Central memory CD8-positive, alpha-beta T cell (primary cell): Measurements from ENCODE around the gene LRP3.
A peak's percentile ranks its signal among the peaks of the same experiment; 100 is the strongest.

Experiments used
- ATAC-seq: fragments of 150-1000 bp; cut with Tn5 transposase; replicated peaks from 2 replicates; pipeline ENCODE4 v1.10.0; 2022; ENCODE audit warnings: mild to moderate bottlenecking, moderate FRiP score, moderate number of reproducible peaks; ENCODE audit not compliant: poor library complexity, severe bottlenecking; ENCODE audit errors: extremely low read depth
- DNase-seq, 2 donors: peaks; one replicate each; pipeline ENCODE4 v3.0.0; 2021; ENCODE audit warnings: low spot score in 2 of 2
- H3K27ac Mint-ChIP-seq: one replicate; pipeline ENCODE4 v1.8.0; 2022; ENCODE audit warnings: low read depth, mild to moderate bottlenecking, moderate library complexity, mixed read lengths
- H3K27me3 Mint-ChIP-seq: one replicate; pipeline ENCODE4 v1.8.0; 2022; ENCODE audit warnings: mixed read lengths
- H3K36me3 Mint-ChIP-seq: one replicate; pipeline ENCODE4 v1.8.0; 2022; ENCODE audit warnings: mild to moderate bottlenecking, moderate library complexity, mixed read lengths; ENCODE audit not compliant: insufficient read depth
- H3K4me1 Mint-ChIP-seq: one replicate; pipeline ENCODE4 v1.8.0; 2022; ENCODE audit warnings: mixed read lengths
- H3K4me3 Mint-ChIP-seq: one replicate; pipeline ENCODE4 v1.8.0; 2022; ENCODE audit warnings: mild to moderate bottlenecking, moderate library complexity, mixed read lengths
- H3K9me3 Mint-ChIP-seq: one replicate; pipeline ENCODE4 v1.8.0; 2022; ENCODE audit warnings: mixed read lengths

The LRP3 gene

DNA sequence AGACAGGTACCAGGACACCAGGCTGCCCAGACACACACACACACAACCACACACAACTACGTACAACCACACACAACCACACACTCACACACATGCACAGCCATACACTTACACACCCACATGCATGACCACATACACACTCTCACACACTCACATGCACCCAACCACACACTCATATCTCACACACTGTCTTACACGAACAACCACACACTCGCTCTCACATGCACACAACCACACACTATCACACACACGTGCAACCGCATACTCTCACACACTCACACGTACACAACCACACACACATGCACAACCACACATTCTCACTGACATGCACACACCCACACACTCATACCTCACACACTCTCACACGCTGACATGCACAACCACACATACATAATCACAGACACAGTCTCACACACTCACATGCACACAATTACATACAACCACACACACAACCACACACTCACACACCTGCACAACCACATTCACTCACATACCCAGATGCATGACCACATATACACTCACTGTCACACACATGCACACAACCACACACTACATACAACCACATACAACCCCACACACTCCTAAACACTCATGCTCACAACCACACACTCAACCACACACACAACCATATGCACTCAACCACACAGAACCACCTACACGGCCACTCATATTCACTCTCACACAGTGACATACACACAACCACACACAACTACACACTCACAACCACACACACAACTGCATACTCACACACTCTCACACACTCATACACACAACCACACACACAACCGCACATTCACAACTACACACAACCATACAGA lies 39.1 kb downstream of the LRP3 start:
- Mint-ChIP-seq H3K27ac (no peak overlapping the region), H3K4me1 (peaks cover 11% of the 10 kb centered on the region), H3K4me3 (no peak overlapping the region), H3K36me3 (no peaks in the 10 kb centered on the region), H3K9me3 (peaks cover 5% of the 10 kb centered on the region), H3K27me3 (peaks cover 17% of the 10 kb centered on the region)
- ATAC-seq = no peak
- DNase-seq = no peak

DNA sequence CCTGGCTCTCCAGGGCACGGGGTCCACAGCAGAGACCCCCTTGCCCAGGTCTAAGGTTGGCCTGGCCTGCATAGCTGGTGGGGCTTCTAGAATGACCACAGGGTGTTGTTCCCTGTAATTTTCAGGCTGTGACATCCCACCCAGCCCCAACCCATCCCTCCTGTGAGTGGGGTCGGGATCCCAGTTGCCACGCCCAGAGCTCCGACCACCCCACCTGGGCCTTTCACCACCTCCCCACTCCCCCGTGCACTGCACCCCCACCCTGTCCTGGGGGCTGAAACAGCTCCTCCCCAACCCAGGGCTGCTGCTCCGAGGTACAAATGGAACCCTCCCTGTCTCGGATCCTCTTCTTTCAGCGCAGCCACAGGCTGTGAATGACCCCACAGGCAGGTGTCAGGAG lies 40.0 kb downstream of the LRP3 start:
- Mint-ChIP-seq H3K27ac (no peak overlapping the region), H3K9me3 (no peaks in the 10 kb centered on the region), H3K4me3 (no peak overlapping the region), H3K4me1 (peaks cover 17% of the 10 kb centered on the region), H3K27me3 (peaks cover 10% of the 10 kb centered on the region), H3K36me3 (no peaks in the 10 kb centered on the region)
- no peak for DNase-seq
- no peak for ATAC-seq

DNA sequence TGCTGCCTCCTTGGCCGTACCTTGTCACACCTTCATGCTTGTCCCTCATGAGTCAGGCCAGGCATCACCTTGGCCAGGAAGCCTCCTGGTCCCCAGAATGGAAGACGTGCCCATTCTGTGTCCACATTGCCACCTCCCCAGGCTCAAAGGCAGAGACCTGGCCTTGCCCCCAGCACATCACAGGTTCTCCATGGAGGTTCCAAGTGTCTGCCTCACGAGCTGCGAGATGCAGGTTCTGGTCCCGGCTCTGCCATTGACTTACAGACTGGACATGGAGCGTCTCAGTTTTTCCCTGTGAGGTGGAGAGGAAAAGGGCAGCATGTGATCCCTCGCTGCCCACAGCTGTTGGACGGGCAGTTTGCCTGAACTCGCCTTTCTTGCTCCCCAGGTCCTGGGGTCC lies 40.6 kb downstream of the LRP3 start:
- no peak overlapping the region for H3K4me3 Mint-ChIP-seq
- H3K9me3 Mint-ChIP-seq = no peaks in the 10 kb centered on the region
- H3K4me1 Mint-ChIP-seq = peaks cover 23% of the 10 kb centered on the region
- ATAC-seq = no peak
- peaks cover 10% of the 10 kb centered on the region for H3K27me3 Mint-ChIP-seq
- DNase-seq = no peak
- no peaks in the 10 kb centered on the region for H3K36me3 Mint-ChIP-seq
- H3K27ac Mint-ChIP-seq = no peak overlapping the region

DNA sequence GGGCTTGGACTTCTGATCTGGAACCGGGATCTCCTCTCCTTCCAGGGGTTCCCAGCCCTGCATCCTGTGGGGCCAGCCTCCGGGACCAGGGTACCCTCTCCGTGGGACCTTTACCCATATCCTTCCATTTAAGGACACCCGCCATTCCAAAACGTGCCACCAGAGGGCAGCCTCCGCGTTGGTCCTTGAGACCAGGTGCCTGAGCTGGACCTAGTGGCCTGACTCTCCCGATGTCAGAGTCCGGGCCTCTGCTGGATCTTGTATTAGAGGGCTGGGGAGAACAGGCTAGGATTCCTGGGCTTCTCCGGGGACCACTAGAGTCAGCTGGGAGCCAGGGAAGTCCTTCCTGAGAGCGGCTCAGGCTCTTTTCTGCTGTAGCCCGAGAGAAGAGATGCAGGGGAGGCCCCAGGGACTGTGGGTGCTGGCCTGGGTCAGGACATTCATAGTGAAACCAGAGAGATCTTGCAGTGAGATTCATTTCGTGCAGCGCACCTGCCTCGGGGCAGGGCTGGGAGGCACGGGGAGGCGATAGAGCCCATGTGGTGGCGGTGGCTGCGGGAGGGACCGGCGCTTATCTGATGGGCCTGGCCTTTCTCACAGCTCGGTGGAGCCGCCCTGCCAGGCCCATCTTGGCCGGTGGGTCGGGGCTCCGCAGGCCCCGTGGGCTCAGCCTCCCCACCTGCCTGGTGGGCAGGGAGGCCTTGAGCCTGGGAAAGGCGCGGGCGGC lies 41.3 kb downstream of the LRP3 start:
- H3K27ac Mint-ChIP-seq = no peak overlapping the region
- H3K27me3 Mint-ChIP-seq = peaks cover 7% of the 10 kb centered on the region
- peak overlapping the region; percentile 58 for H3K4me3 Mint-ChIP-seq
- ATAC-seq (peak; percentile 44), DNase-seq (peak; percentile 59 to 80)
- H3K36me3 Mint-ChIP-seq = no peaks in the 10 kb centered on the region
- peaks cover 28% of the 10 kb centered on the region for H3K4me1 Mint-ChIP-seq
- no peaks in the 10 kb centered on the region for H3K9me3 Mint-ChIP-seq

DNA sequence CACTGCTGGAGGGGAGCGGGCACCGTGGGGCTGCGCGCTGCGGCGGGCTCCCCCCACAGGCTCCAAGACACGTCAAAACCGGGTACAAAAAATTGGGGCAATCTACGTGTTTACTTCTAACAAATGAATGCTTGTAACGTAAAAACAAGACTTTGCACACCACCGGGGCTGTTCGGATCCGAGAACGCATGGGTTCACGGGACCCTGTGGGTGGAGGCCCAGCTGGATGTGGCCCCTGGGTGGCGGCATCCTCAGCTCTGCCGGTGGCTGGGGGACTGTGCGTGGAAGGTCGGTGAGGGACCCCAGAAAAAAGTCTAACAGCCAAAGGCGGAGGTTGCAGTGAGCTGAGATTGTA lies 41.8 kb downstream of the LRP3 start:
- H3K4me3 Mint-ChIP-seq = peak overlapping the region; percentile 58
- H3K27ac Mint-ChIP-seq = no peak overlapping the region
- no peaks in the 10 kb centered on the region for H3K9me3 Mint-ChIP-seq
- no peak for DNase-seq
- peak; percentile 30 for ATAC-seq
- H3K4me1 Mint-ChIP-seq = peaks cover 29% of the 10 kb centered on the region
- no peaks in the 10 kb centered on the region for H3K36me3 Mint-ChIP-seq
- peaks cover 2% of the 10 kb centered on the region for H3K27me3 Mint-ChIP-seq

DNA sequence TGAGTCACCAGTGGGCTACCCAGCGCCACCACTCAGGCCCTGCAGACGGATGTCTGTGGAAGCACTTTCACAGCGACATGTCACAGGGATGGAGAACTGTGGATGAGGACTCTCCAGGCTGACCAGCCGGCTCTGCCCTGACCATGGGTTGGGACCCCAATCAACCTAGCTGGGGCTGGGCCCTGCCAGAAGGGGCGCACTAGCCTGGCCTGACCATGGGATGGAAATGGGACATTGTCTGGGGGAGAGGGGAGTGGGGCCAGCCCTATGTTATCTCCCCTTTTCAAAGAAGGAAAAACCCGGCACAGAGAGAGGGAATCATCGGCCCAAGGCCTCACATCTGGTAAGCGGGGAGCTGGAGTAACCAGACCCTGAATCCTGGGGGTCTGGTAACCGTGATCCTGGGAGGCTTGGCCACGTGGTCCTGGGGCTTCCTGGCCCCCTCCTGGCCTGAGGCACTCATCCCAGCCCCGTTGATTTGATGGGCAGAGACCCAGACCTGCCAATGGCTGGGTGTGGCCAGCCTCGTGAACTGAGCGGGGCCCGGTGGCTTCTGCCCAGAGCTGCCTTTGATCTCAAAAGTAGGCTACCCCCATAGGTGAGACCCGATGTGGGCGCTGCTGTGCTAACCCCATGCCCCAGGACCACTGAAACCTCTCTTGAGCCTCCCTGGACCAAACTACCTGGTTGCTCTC lies 42.7 kb downstream of the LRP3 start:
- H3K36me3 Mint-ChIP-seq = no peaks in the 10 kb centered on the region
- H3K4me1 Mint-ChIP-seq = peaks cover 29% of the 10 kb centered on the region
- H3K4me3 Mint-ChIP-seq = no peak overlapping the region
- H3K9me3 Mint-ChIP-seq = no peaks in the 10 kb centered on the region
- DNase-seq (no peak), ATAC-seq (no peak)
- H3K27ac Mint-ChIP-seq = no peak overlapping the region
- no peaks in the 10 kb centered on the region for H3K27me3 Mint-ChIP-seq

DNA sequence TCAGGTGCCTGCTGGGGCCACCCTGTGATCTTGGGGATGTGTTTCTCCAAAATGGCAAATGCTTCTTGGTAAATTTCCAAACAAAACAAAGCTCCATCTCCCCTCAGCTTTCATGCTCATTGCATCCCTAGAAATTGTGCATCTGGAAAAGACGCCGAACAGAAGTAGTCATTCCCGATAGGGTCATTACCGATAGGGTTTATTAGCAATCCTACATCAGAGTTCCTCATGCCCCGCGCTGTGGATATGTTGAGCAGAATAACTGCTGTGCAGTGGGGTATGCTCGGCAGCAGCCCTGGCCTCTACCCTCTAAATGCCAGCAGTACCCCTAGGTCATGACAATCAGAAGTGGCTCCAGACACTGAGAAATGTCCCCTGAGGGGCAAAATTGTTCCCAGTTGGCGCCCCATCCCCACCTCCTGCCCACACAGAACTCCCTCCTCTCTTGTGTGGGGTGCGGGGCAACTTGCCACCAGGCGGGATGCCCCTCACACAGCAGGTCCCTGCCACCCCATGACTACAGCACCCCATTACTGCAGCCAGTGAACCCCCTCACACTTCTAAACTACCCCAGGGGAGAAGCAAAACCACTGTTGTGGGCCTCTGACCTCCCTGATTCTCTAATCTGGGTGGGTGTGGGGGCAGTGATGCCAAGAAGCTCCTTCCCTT lies 44.5 kb downstream of the LRP3 start:
- ATAC-seq (no peak), DNase-seq (no peak)
- Mint-ChIP-seq H3K9me3 (no peaks in the 10 kb centered on the region), H3K27ac (peak overlapping the region; percentile 92), H3K27me3 (no peaks in the 10 kb centered on the region), H3K36me3 (no peaks in the 10 kb centered on the region), H3K4me1 (peaks cover 29% of the 10 kb centered on the region), H3K4me3 (no peak overlapping the region)

DNA sequence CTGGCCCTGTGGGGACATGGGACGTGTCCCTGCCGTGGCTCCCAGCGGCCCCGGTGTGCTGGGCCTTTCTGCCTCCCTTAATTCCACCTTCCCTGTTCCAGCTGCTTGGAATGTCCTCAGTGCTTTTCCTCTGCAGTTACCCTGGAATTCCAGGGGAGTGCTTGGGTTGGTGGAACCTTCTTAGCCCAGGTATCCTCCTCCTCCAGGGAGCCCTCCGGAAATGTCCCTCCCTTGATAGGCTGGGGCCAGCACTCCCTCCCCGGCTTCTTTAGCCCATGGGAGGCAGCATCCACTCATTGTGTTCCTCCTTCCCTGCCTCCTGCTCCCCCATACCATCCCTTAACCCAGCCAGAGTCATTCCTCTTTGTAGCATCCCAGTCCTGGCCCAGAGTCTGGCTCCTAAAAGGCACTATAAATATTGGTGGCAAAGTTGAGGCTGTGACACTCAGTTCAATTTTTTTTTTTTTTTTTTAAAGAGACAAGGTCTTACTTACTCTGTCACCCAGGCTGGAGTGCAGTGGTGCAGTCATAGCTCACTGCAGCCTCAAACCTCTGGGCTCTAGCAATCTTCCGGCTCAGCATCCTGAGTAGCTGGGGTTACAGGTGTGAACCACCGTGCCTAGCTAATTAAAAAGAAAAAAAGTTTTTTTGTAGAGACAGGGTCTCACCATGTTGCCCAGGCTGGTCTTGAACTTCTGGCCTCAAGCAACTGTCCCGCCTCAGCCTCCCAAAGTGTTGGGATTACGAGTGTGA lies 45.3 kb downstream of the LRP3 start:
- H3K9me3 Mint-ChIP-seq = no peaks in the 10 kb centered on the region
- peaks cover 29% of the 10 kb centered on the region for H3K4me1 Mint-ChIP-seq
- H3K36me3 Mint-ChIP-seq = no peaks in the 10 kb centered on the region
- ATAC-seq (peak; percentile 49), DNase-seq (no peak)
- no peaks in the 10 kb centered on the region for H3K27me3 Mint-ChIP-seq
- H3K27ac Mint-ChIP-seq = peak overlapping the region; percentile 92
- peak overlapping the region; percentile 57 for H3K4me3 Mint-ChIP-seq

DNA sequence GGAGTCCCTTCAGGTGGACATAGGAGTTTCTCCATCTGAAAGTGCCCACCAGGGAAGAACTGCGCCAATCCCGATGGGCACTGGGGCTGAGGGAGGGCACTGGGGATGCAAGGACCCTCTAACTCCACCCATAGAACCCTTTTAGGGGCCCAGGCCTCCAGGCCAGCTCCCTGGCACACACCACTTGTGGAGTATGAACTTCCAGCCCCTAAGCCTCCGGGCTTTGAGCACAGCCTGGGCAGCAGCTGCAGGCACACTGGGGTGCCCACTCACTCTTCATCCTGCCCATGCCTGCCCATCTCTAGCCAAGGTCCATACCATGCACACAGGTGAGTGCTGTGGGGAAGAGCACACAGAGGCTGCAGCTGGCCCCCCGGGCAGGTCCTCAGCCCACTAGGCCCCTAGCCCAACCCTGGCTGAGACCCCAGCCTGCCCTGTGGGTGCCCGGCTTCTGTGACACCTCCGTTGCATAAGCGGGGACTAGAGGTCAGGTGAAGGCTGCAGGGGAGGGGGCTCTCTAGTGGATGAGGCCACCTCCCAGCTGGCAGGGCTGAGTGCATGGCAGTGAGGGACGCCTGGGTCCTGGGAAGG lies 46.1 kb downstream of the LRP3 start:
- Mint-ChIP-seq H3K27me3 (no peaks in the 10 kb centered on the region), H3K27ac (no peak overlapping the region), H3K4me1 (peaks cover 26% of the 10 kb centered on the region), H3K9me3 (no peaks in the 10 kb centered on the region), H3K4me3 (no peak overlapping the region), H3K36me3 (no peaks in the 10 kb centered on the region)
- no peak for ATAC-seq
- no peak for DNase-seq

DNA sequence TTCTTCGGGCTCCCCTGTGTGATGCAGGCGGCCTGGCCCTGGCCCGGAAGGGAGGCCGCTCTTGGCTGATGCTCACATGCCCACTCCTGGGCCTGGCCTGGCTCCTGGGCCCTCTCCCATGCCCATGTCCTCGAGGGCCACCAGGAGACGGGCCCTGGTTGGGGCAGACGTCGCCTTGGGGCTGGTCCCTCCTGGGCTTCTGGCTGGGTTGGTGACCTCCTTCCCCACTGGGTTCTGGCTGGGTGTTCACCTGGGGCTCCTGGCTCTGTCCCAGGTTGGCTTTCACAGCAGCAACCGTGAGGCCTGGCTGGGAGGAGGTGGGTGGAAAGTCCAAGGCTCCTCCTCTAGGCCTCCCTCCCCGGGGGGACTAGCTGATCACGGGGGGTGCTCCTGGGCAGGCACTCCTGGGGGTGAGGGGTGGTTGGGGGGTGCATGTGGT lies 47.0 kb downstream of the LRP3 start:
- Mint-ChIP-seq H3K9me3 (no peaks in the 10 kb centered on the region), H3K27ac (no peak overlapping the region), H3K4me3 (no peak overlapping the region), H3K4me1 (peaks cover 22% of the 10 kb centered on the region), H3K36me3 (no peaks in the 10 kb centered on the region), H3K27me3 (no peaks in the 10 kb centered on the region)
- ATAC-seq (peak; percentile 24), DNase-seq (no peak)

DNA sequence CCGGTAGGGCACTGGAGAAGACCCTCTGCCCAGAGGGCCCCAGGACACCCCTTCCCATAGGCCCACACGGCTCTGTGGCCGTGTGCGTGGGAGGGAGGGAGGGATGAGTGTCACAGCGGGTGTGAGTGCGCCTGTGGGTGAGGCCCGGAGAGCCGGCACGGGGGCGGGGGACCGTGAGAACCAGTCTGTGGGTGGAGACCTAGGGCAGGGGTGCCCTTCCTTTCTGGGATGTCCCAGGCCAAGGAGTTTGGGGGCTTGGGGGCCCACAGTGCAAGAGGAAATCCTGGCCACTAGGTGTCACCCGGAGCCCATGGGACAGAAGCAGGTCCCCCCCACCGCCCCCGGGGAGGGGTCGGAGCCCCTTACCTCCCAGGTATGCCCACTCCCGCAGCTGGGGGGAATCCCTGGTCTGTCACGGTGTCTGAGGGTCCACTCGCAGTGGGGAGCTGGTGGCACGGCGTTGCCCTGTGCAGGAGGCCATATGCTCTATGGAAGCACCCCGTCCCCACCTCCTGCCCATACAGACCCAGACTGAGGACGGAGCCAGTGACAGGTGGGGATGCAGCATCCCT lies 47.5 kb downstream of the LRP3 start:
- H3K27me3 Mint-ChIP-seq = no peaks in the 10 kb centered on the region
- no peak overlapping the region for H3K27ac Mint-ChIP-seq
- no peaks in the 10 kb centered on the region for H3K36me3 Mint-ChIP-seq
- DNase-seq = peak in 1 of 2 donors; percentile 39
- ATAC-seq = peak; percentile 67
- no peaks in the 10 kb centered on the region for H3K9me3 Mint-ChIP-seq
- H3K4me1 Mint-ChIP-seq = peaks cover 22% of the 10 kb centered on the region
- no peak overlapping the region for H3K4me3 Mint-ChIP-seq
